Type B pancreatic cell (in vitro differentiated cells): Measurements from ENCODE around the gene ABCF2. TPM values are rescaled to one million over a fixed set of nuclear protein-coding genes. Genes with fewer than 3 reads are reported as not detected.

Source experiments
- DNase-seq: peaks from one replicate; pipeline ENCODE4 v3.0.0; 2021; ENCODE audit warnings: mixed read lengths; ENCODE audit not compliant: unreplicated experiment; ENCODE audit errors: extremely low spot score
- H3K27ac Mint-ChIP-seq: 2 replicates; pipeline ENCODE4 v1.8.0; 2021; ENCODE audit warnings: mild to moderate bottlenecking, mixed read lengths
- H3K27me3 Mint-ChIP-seq: 2 replicates; pipeline ENCODE4 v1.8.0; 2021; ENCODE audit warnings: mixed read lengths
- H3K36me3 Mint-ChIP-seq: 2 replicates; pipeline ENCODE4 v1.8.0; 2021; ENCODE audit warnings: mixed read lengths
- H3K4me1 Mint-ChIP-seq: one replicate; pipeline ENCODE4 v1.8.0; 2021; ENCODE audit warnings: mixed read lengths; ENCODE audit not compliant: unreplicated experiment
- H3K4me3 Mint-ChIP-seq: 2 replicates; pipeline ENCODE4 v1.8.0; 2021; ENCODE audit warnings: mild to moderate bottlenecking, mixed read lengths
- H3K9me3 Mint-ChIP-seq: 2 replicates; pipeline ENCODE4 v1.8.0; 2021; ENCODE audit warnings: mixed read lengths
- total RNA-seq: library from RNA; stranded (reverse); gene quantifications from 2 replicates; pipeline ENCODE4 v1.2.1, GENCODE V29; 2021; ENCODE audit warnings: low replicate concordance
- TF ChIP-seq, protein P1 (sequence below): fragments of 200-600 bp; sonication (generic); conservative IDR thresholded peaks from 2 replicates; pipeline ENCODE4 v1.5.0; 2021; ENCODE audit warnings: antibody characterized with exemption, mild to moderate bottlenecking

ABCF2 gene
- total RNA-seq, 1 donor from 2014 or later, result 46.5 TPM

DNA sequence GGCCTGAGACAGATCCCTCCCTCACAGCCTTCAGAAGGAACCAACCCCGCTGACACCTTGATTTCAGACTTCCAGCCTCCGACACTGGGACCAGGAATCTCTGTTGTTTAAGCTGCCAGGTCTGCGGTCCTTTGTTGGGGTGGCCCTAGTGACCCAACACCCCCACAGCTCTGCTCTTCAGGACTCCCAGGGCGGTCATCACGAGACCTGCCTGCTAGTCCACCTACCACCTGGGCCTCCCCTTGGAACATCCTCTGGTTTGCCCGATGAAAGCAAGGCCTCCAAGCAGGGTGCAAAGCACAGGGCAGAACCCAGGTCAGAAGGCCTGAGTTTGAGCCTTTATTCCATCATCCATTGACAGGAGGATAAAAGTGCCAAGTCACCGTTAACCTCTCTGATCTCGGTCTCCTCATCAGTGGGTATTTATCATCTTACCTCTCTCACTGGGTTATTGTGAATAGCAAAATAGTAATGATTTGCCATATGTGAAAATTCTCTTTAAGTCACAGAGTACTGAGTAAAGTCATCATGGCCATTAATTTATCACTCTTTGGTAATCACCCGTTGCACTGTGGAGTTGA lies 38.4 kb upstream of the ABCF2 start:
- H3K27ac Mint-ChIP-seq, result no peak overlapping the region
- H3K27me3 Mint-ChIP-seq, result peaks cover 17% of the 10 kb centered on the region

DNA sequence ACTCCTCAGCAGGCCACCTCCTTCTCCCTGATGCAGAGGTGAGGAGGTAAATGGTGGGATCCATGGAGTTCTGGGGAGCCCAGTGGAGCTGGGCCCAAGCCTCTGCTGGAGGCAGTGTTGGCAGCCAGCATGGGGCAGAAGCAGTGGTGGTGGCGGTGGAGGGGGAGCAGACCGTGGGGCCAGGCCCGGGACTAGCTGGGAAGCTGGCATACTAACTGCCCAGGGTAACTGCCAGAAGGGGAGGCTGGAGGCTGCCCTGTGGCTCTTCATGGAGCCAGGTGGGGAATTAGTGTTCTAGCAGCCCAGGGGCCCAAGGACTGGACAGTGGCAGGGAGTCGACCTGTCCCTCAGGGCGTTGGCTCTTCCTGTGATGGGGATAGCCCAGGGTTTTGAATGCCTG lies 37.6 kb upstream of the ABCF2 start:
- Mint-ChIP-seq H3K27ac (no peak overlapping the region), H3K36me3 (no peaks in the 10 kb centered on the region), H3K4me3 (no peak overlapping the region), H3K4me1 (no peaks in the 10 kb centered on the region), H3K9me3 (no peaks in the 10 kb centered on the region), H3K27me3 (peaks cover 23% of the 10 kb centered on the region)
- no peak for DNase-seq
- TF ChIP-seq, protein P1, sequence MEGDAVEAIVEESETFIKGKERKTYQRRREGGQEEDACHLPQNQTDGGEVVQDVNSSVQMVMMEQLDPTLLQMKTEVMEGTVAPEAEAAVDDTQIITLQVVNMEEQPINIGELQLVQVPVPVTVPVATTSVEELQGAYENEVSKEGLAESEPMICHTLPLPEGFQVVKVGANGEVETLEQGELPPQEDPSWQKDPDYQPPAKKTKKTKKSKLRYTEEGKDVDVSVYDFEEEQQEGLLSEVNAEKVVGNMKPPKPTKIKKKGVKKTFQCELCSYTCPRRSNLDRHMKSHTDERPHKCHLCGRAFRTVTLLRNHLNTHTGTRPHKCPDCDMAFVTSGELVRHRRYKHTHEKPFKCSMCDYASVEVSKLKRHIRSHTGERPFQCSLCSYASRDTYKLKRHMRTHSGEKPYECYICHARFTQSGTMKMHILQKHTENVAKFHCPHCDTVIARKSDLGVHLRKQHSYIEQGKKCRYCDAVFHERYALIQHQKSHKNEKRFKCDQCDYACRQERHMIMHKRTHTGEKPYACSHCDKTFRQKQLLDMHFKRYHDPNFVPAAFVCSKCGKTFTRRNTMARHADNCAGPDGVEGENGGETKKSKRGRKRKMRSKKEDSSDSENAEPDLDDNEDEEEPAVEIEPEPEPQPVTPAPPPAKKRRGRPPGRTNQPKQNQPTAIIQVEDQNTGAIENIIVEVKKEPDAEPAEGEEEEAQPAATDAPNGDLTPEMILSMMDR, result no peak

More for the DNA sequence above, 38.4 kb upstream of the ABCF2 start:
- no peaks in the 10 kb centered on the region for H3K9me3 Mint-ChIP-seq
- TF ChIP-seq, protein P1, result no peak
- H3K4me3 Mint-ChIP-seq, result no peak overlapping the region
- DNase-seq, result no peak
- H3K36me3 Mint-ChIP-seq, result no peaks in the 10 kb centered on the region
- no peaks in the 10 kb centered on the region for H3K4me1 Mint-ChIP-seq

DNA sequence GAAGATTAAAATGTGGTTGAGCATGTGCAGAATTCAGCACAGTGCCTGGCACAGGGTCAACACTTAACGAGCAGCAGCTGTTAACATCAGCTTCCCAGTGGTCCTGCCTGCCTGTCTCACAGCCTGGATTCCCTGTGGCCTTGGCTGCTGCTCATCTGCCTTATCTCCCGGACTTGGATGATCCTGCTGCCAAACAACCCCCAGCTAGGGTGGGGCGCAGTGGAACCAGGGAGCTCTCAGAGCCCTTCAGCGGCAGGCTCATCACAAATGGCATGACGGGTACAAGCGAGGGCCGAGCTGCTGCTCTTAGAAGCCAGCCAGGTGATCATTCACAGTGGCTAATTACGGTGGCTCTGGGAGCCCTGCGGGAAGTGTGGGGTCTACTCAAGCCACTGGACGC lies 34.5 kb upstream of the ABCF2 start:
- no peak overlapping the region for H3K27ac Mint-ChIP-seq
- H3K4me3 Mint-ChIP-seq, result no peak overlapping the region

DNA sequence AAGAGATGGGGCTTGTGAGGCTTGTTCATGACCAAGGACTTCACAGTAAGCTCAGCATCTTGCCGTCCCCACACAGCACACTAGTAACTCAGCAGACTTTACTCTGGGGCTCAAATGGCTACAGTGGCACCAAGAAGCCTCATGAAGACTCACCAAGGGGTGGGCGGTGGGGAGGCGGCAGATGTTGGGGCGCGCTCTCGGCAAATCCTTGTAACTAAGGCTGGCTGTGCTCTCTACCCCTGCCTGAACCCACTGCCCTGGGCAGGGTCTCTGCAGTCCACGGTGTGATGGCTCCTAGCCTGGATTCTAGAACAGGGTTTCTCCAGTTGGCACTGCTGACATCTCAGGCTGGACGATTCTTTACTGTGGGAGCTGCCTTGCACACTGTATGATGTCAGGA lies 33.9 kb upstream of the ABCF2 start:
- H3K27me3 Mint-ChIP-seq, result peaks cover 46% of the 10 kb centered on the region
- TF ChIP-seq, protein P1, result no peak

More for the DNA sequence above, 34.5 kb upstream of the ABCF2 start:
- TF ChIP-seq, protein P1, result no peak
- Mint-ChIP-seq H3K4me1 (no peaks in the 10 kb centered on the region), H3K36me3 (no peaks in the 10 kb centered on the region), H3K9me3 (no peaks in the 10 kb centered on the region), H3K27me3 (peaks cover 43% of the 10 kb centered on the region)
- no peak for DNase-seq

DNA sequence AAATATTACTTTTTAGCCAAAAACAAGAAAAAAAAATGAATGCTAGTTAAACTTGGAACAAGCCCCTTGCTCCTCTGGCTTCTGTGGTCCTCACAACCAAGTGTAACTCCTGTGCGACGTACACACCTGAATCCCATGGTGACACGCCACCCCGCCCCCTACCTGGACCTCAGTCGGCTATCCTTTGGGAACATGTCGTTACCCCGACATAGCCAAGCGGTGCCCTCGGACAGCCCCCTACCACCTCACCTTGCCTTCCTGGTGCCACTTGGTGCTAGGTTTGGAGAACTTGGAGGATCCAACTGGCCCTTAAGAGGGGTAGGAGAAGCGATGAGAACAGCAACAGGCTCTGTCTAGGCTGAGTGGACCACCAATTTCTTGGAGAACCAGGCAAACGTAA lies 33.5 kb upstream of the ABCF2 start:
- peaks cover 48% of the 10 kb centered on the region for H3K27me3 Mint-ChIP-seq
- TF ChIP-seq, protein P1, result no peak

More for the DNA sequence above, 33.9 kb upstream of the ABCF2 start:
- Mint-ChIP-seq H3K4me3 (no peak overlapping the region), H3K27ac (no peak overlapping the region), H3K4me1 (no peaks in the 10 kb centered on the region), H3K9me3 (no peaks in the 10 kb centered on the region), H3K36me3 (no peaks in the 10 kb centered on the region)
- no peak for DNase-seq

DNA sequence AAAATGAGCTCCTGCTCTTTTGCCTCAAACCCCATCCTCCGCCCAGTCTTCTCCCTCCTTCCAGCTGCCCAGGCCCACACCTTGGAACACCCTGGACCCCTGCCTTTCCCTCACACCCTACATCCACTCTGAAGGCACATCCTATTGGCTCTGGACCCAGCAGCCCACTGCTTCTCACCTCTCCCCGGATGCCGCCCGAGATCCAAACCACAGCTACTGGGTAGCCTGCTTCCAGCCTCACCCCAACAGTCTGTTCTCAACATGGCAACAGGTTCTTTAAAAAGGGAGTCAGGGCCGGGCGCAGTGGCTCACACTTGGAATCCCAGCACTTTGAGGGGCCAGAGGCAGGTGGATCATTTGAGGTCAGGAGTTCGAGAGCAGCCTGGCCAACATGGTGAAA lies 31.0 kb upstream of the ABCF2 start:
- TF ChIP-seq, protein P1, result no peak
- H3K27ac Mint-ChIP-seq, result peak overlapping the region; percentile 32
- peaks cover 48% of the 10 kb centered on the region for H3K27me3 Mint-ChIP-seq

More for the DNA sequence above, 33.5 kb upstream of the ABCF2 start:
- Mint-ChIP-seq H3K4me3 (no peak overlapping the region), H3K27ac (no peak overlapping the region), H3K36me3 (no peaks in the 10 kb centered on the region), H3K4me1 (no peaks in the 10 kb centered on the region), H3K9me3 (no peaks in the 10 kb centered on the region)
- no peak for DNase-seq

More for the DNA sequence above, 31.0 kb upstream of the ABCF2 start:
- Mint-ChIP-seq H3K9me3 (no peaks in the 10 kb centered on the region), H3K36me3 (no peaks in the 10 kb centered on the region), H3K4me3 (no peak overlapping the region), H3K4me1 (peaks cover under 1% of the 10 kb centered on the region)
- no peak for DNase-seq
